WTC11 (cell line): Measurements from ENCODE around the gene ADAMTSL5.

Experiments
- ATF1 ChIP-seq: sonication (generic); formaldehyde crosslinking; IDR thresholded peaks from 2 replicates; pipeline ENCODE4 v1.8.1; 2023; ENCODE audit warnings: mild to moderate bottlenecking, moderate library complexity, missing genetic modification reagents
- CREB1 ChIP-seq: sonication (generic); formaldehyde crosslinking; IDR thresholded peaks from 2 replicates; pipeline ENCODE4 v1.8.0; 2023; ENCODE audit warnings: mild to moderate bottlenecking, missing genetic modification reagents
- ESRRA ChIP-seq: sonication (generic); formaldehyde crosslinking; IDR thresholded peaks from 2 replicates; pipeline ENCODE4 v1.8.1; 2022; ENCODE audit warnings: mild to moderate bottlenecking, missing genetic modification reagents, borderline replicate concordance
- JUN ChIP-seq: sonication (generic); formaldehyde crosslinking; IDR thresholded peaks from 2 replicates; pipeline ENCODE4 v1.8.0; 2023; ENCODE audit warnings: mild to moderate bottlenecking, missing genetic modification reagents
- TEAD1 ChIP-seq: sonication (generic); formaldehyde crosslinking; IDR thresholded peaks from 2 replicates; pipeline ENCODE4 v1.8.0; 2022; ENCODE audit warnings: mild to moderate bottlenecking, missing genetic modification reagents
- TEAD4 ChIP-seq: sonication (generic); formaldehyde crosslinking; IDR thresholded peaks from 2 replicates; pipeline ENCODE4 v1.8.0; 2022; ENCODE audit warnings: mild to moderate bottlenecking, missing genetic modification reagents
- ZNF423 ChIP-seq: fragments of 250-450 bp; sonication (Bioruptor Pico); IDR thresholded peaks from 2 replicates; pipeline ENCODE4 v2.1.2; 2022; ENCODE audit warnings: mild to moderate bottlenecking, moderate library complexity
- TF ChIP-seq, protein P1 (sequence below): fragments of 200-600 bp; IDR thresholded peaks from 2 replicates; pipeline ENCODE4 v1.8.0; 2022; ENCODE audit warnings: antibody characterized with exemption
- TF ChIP-seq, protein P2 (sequence below): sonication (generic); formaldehyde crosslinking; IDR thresholded peaks from 2 replicates; pipeline ENCODE4 v1.8.0; 2022; ENCODE audit warnings: mild to moderate bottlenecking, missing genetic modification reagents
- TF ChIP-seq, protein P3 (sequence below): sonication (generic); formaldehyde crosslinking; IDR thresholded peaks from 2 replicates; pipeline ENCODE4 v1.8.0; 2022; ENCODE audit warnings: mild to moderate bottlenecking, missing genetic modification reagents
- TF ChIP-seq, protein P4 (sequence below): sonication (generic); formaldehyde crosslinking; IDR thresholded peaks from 2 replicates; pipeline ENCODE4 v1.8.1; 2023; ENCODE audit warnings: mild to moderate bottlenecking, missing genetic modification reagents, borderline replicate concordance
- TF ChIP-seq, protein P5 (sequence below): sonication (generic); formaldehyde crosslinking; IDR thresholded peaks from 2 replicates; pipeline ENCODE4 v1.8.1; 2023; ENCODE audit warnings: mild to moderate bottlenecking, missing genetic modification reagents, moderate library complexity
- TF ChIP-seq, protein P6 (sequence below): sonication (generic); formaldehyde crosslinking; conservative IDR thresholded peaks from 2 replicates; pipeline ENCODE4 v1.8.1; 2022; ENCODE audit warnings: mild to moderate bottlenecking, missing genetic modification reagents

DNA sequence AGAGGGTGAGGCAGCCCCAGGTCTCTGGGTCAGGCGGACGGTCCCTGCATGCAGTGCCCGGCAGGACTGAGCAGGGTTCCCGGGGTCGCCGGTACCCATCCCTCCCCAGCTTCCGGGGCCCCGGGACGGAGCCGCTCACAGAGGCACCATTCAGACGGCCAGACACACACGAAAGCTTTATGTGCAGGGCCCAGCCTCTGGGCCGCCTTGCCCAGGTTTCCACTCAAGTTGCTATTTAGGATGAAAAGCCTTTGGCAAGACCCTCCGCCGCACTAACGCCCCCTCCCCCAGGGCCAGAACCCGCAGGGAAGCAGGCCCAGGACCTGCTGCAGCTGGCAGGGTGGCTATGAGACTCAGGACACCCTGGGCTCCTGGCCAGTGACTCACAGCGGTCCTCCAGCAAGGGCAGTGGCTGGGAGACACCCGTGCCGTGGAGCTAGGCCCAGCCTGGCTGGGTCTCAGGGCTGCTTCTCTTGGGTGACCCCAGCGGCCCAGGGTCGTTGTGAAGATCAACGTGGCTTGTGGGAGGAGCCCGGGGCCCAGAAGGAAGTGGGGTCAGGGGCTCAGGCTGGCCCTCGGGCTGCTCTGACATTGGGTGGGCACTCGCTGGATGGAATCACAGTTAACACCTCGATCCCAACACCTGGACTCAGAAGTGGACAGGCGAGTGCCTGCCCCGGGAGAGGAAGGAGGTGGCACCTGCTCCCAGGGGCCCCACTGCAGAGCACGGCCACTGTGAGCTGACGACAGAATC lies 38.6 kb downstream of the ADAMTSL5 start:
- TF ChIP-seq, protein P1, sequence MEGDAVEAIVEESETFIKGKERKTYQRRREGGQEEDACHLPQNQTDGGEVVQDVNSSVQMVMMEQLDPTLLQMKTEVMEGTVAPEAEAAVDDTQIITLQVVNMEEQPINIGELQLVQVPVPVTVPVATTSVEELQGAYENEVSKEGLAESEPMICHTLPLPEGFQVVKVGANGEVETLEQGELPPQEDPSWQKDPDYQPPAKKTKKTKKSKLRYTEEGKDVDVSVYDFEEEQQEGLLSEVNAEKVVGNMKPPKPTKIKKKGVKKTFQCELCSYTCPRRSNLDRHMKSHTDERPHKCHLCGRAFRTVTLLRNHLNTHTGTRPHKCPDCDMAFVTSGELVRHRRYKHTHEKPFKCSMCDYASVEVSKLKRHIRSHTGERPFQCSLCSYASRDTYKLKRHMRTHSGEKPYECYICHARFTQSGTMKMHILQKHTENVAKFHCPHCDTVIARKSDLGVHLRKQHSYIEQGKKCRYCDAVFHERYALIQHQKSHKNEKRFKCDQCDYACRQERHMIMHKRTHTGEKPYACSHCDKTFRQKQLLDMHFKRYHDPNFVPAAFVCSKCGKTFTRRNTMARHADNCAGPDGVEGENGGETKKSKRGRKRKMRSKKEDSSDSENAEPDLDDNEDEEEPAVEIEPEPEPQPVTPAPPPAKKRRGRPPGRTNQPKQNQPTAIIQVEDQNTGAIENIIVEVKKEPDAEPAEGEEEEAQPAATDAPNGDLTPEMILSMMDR, result no peak
- TF ChIP-seq TEAD4 (CRISPR knock-in tag), result no peak
- no peak for TF ChIP-seq TEAD1 (CRISPR knock-in tag)
- TF ChIP-seq, protein P2, sequence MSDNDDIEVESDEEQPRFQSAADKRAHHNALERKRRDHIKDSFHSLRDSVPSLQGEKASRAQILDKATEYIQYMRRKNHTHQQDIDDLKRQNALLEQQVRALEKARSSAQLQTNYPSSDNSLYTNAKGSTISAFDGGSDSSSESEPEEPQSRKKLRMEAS (CRISPR knock-in tag), result no peak
- TF ChIP-seq, protein P3, sequence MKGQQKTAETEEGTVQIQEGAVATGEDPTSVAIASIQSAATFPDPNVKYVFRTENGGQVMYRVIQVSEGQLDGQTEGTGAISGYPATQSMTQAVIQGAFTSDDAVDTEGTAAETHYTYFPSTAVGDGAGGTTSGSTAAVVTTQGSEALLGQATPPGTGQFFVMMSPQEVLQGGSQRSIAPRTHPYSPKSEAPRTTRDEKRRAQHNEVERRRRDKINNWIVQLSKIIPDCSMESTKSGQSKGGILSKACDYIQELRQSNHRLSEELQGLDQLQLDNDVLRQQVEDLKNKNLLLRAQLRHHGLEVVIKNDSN (CRISPR knock-in tag), result no peak
- no peak for TF ChIP-seq ZNF423 (CRISPR knock-in tag)
- TF ChIP-seq, protein P4, sequence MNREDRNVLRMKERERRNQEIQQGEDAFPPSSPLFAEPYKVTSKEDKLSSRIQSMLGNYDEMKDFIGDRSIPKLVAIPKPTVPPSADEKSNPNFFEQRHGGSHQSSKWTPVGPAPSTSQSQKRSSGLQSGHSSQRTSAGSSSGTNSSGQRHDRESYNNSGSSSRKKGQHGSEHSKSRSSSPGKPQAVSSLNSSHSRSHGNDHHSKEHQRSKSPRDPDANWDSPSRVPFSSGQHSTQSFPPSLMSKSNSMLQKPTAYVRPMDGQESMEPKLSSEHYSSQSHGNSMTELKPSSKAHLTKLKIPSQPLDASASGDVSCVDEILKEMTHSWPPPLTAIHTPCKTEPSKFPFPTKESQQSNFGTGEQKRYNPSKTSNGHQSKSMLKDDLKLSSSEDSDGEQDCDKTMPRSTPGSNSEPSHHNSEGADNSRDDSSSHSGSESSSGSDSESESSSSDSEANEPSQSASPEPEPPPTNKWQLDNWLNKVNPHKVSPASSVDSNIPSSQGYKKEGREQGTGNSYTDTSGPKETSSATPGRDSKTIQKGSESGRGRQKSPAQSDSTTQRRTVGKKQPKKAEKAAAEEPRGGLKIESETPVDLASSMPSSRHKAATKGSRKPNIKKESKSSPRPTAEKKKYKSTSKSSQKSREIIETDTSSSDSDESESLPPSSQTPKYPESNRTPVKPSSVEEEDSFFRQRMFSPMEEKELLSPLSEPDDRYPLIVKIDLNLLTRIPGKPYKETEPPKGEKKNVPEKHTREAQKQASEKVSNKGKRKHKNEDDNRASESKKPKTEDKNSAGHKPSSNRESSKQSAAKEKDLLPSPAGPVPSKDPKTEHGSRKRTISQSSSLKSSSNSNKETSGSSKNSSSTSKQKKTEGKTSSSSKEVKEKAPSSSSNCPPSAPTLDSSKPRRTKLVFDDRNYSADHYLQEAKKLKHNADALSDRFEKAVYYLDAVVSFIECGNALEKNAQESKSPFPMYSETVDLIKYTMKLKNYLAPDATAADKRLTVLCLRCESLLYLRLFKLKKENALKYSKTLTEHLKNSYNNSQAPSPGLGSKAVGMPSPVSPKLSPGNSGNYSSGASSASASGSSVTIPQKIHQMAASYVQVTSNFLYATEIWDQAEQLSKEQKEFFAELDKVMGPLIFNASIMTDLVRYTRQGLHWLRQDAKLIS (CRISPR knock-in tag), result no peak
- TF ChIP-seq, protein P5, sequence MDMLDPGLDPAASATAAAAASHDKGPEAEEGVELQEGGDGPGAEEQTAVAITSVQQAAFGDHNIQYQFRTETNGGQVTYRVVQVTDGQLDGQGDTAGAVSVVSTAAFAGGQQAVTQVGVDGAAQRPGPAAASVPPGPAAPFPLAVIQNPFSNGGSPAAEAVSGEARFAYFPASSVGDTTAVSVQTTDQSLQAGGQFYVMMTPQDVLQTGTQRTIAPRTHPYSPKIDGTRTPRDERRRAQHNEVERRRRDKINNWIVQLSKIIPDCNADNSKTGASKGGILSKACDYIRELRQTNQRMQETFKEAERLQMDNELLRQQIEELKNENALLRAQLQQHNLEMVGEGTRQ (CRISPR knock-in tag), result no peak
- TF ChIP-seq CREB1 (CRISPR knock-in tag), result no peak
- TF ChIP-seq JUN (CRISPR knock-in tag), result no peak
- TF ChIP-seq ATF1, result no peak
- TF ChIP-seq ESRRA, result no peak
- TF ChIP-seq, protein P6, sequence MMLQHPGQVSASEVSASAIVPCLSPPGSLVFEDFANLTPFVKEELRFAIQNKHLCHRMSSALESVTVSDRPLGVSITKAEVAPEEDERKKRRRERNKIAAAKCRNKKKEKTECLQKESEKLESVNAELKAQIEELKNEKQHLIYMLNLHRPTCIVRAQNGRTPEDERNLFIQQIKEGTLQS (CRISPR knock-in tag), result no peak
